IMR-90 (cell line): ENCODE data around the gene BTBD6. TPM values are rescaled to one million over a fixed set of nuclear protein-coding genes. Genes with fewer than 3 reads are reported as not detected.

Experiments
- ATAC-seq: fragments of 200-7000 bp; cut with Tn5 transposase; 2 replicates; pipeline ENCODE4 v1.9.1; 2020; ENCODE audit warnings: low read depth, mild to moderate bottlenecking, moderate library complexity
- BruUV-seq: library from RNA; stranded (reverse); fragments of 400-500 nt; replicated peaks from 2 replicates; lab custom pipeline; 2021; lab: Mats Ljungman, UMichigan
- CTCF ChIA-PET: fragments of 300-600 bp; formaldehyde crosslinking; extraction: SDS; loops from one replicate; lab custom pipeline; 2021; ENCODE audit warnings: antibody characterized with exemption; lab: Yijun Ruan, JAX
- POLR2A ChIA-PET: fragments of 300-600 bp; sonication (Branson Sonifier 250); formaldehyde crosslinking; loops from one replicate; lab custom pipeline; 2022; ENCODE audit warnings: antibody characterized with exemption; ENCODE audit not compliant: unreplicated experiment; lab: Charles Lee
- DNase-seq: peaks from one replicate; pipeline ENCODE4 v3.0.0; 2013
- H2AFZ ChIP-seq: replicated peaks from 2 replicates; pipeline ENCODE3; 2013; ENCODE audit warnings: low read length, mild to moderate bottlenecking; ENCODE audit not compliant: poor library complexity
- H2AK5ac ChIP-seq: 2 replicates; pipeline ENCODE4 v1.6.1; 2013; ENCODE audit warnings: low read depth, low read length, inconsistent platforms
- H2AK9ac ChIP-seq: replicated peaks from 2 replicates; pipeline ENCODE3; 2013; ENCODE audit warnings: mild to moderate bottlenecking, low read depth, low read length, moderate library complexity; ENCODE audit not compliant: poor library complexity
- H2BK120ac ChIP-seq: 2 replicates; pipeline ENCODE4 v1.6.1; 2013; ENCODE audit warnings: low read depth, low read length, inconsistent platforms
- H2BK15ac ChIP-seq: 3 replicates; pipeline ENCODE4 v1.6.1; 2013; ENCODE audit warnings: low read depth, low read length, inconsistent platforms
- H2BK20ac ChIP-seq: 2 replicates; pipeline ENCODE4 v1.6.1; 2013; ENCODE audit warnings: low read depth, mild to moderate bottlenecking, inconsistent platforms, low read length, moderate library complexity
- H2BK5ac ChIP-seq: 2 replicates; pipeline ENCODE4 v1.6.1; 2013; ENCODE audit warnings: mild to moderate bottlenecking, low read depth, low read length, inconsistent platforms; ENCODE audit not compliant: poor library complexity, severe bottlenecking
- H3K14ac ChIP-seq: replicated peaks from 2 replicates; pipeline ENCODE4 v1.6.1; 2013; ENCODE audit warnings: low read depth, low read length, inconsistent platforms
- H3K18ac ChIP-seq: 2 replicates; pipeline ENCODE4 v1.6.1; 2013; ENCODE audit warnings: low read depth, low read length, control low read depth
- H3K23ac ChIP-seq: 2 replicates; pipeline ENCODE4 v1.6.1; 2013; ENCODE audit warnings: low read depth, low read length, inconsistent platforms
- H3K27ac ChIP-seq: 2 replicates; pipeline ENCODE4 v1.5.1; 2013; ENCODE audit warnings: mild to moderate bottlenecking, control low read depth, low read length; ENCODE audit not compliant: insufficient read depth
- H3K27me3 ChIP-seq: 2 replicates; pipeline ENCODE4 v1.6.1; 2013; ENCODE audit warnings: low read length; ENCODE audit not compliant: control insufficient read depth, insufficient read depth
- H3K36me3 ChIP-seq: 2 replicates; pipeline ENCODE4 v1.6.1; 2013; ENCODE audit warnings: low read length, mixed read lengths; ENCODE audit not compliant: control insufficient read depth, insufficient read depth
- H3K4ac ChIP-seq: 2 replicates; pipeline ENCODE4 v1.6.1; 2013; ENCODE audit warnings: low read depth, low read length, inconsistent platforms
- H3K4me1 ChIP-seq: 2 replicates; pipeline ENCODE4 v1.6.1; 2013; ENCODE audit warnings: low read length, mixed read lengths; ENCODE audit not compliant: control insufficient read depth, insufficient read depth
- H3K4me2 ChIP-seq: 2 replicates; pipeline ENCODE4 v1.6.1; 2013; ENCODE audit warnings: low read depth, mild to moderate bottlenecking, control low read depth, low read length, moderate library complexity
- H3K4me3 ChIP-seq: 2 replicates; pipeline ENCODE4 v1.5.1; 2013; ENCODE audit warnings: low read depth, mild to moderate bottlenecking, control low read depth, low read length, moderate library complexity; ENCODE audit not compliant: insufficient read depth
- H3K56ac ChIP-seq: 2 replicates; pipeline ENCODE4 v1.6.1; 2013; ENCODE audit warnings: low read length, inconsistent platforms; ENCODE audit not compliant: insufficient read depth; ENCODE audit errors: extremely low read depth
- H3K79me1 ChIP-seq, 2 experiments: 2 replicates each; pipeline ENCODE4 v1.6.1; 2013; ENCODE audit warnings: low read length in 2 of 2, inconsistent platforms in 1 of 2, low read depth in 1 of 2
- H3K9ac ChIP-seq: 2 replicates; pipeline ENCODE4 v1.6.1; 2013; ENCODE audit warnings: low read depth, low read length, control low read depth
- H3K9me1 ChIP-seq: 2 replicates; pipeline ENCODE4 v1.6.1; 2013; ENCODE audit warnings: low read length, inconsistent platforms; ENCODE audit not compliant: insufficient read depth
- H3K9me3 ChIP-seq: 2 replicates; pipeline ENCODE4 v1.6.1; 2013; ENCODE audit warnings: low read length; ENCODE audit not compliant: control insufficient read depth, insufficient read depth
- H4K20me1 ChIP-seq: 2 replicates; pipeline ENCODE4 v1.6.1; 2013; ENCODE audit warnings: low read length, inconsistent platforms; ENCODE audit not compliant: insufficient read depth
- H4K5ac ChIP-seq: 2 replicates; pipeline ENCODE4 v1.6.1; 2013; ENCODE audit warnings: mild to moderate bottlenecking, low read depth, low read length, control low read depth
- H4K8ac ChIP-seq, 2 experiments: 2 replicates each; pipeline ENCODE4 v1.6.1; 2013; ENCODE audit warnings: low read depth in 2 of 2, low read length in 2 of 2, control low read depth in 1 of 2, inconsistent platforms in 1 of 2
- H4K91ac ChIP-seq: 2 replicates; pipeline ENCODE4 v1.6.1; 2013; ENCODE audit warnings: low read depth, low read length, inconsistent platforms; ENCODE audit not compliant: insufficient read depth
- BHLHE40 ChIP-seq: fragments of 150-350 bp; IDR thresholded peaks from 2 replicates; pipeline ENCODE4 v1.6.1; 2016; ENCODE audit warnings: mild to moderate bottlenecking, low read depth, low read length
- CEBPB ChIP-seq: IDR thresholded peaks from 2 replicates; pipeline ENCODE4 v1.6.1; 2012; ENCODE audit warnings: low read depth, low read length, improper control_type of control experiment
- CHD1 ChIP-seq: IDR thresholded peaks from 2 replicates; pipeline ENCODE4 v1.6.1; 2012; ENCODE audit warnings: low read depth, low read length, improper control_type of control experiment
- FOS ChIP-seq: fragments of 150-350 bp; IDR thresholded peaks from 2 replicates; pipeline ENCODE4 v1.6.1; 2016; ENCODE audit warnings: low read depth, low read length
- MAFK ChIP-seq: IDR thresholded peaks from 2 replicates; pipeline ENCODE4 v1.6.1; 2012; ENCODE audit warnings: low read depth, low read length, improper control_type of control experiment
- MAZ ChIP-seq: IDR thresholded peaks from 2 replicates; pipeline ENCODE4 v1.6.1; 2012; ENCODE audit warnings: low read depth, mild to moderate bottlenecking, low read length, improper control_type of control experiment, moderate library complexity, borderline replicate concordance
- MXI1 ChIP-seq: IDR thresholded peaks from 2 replicates; pipeline ENCODE4 v1.6.1; 2012; ENCODE audit warnings: low read depth, mild to moderate bottlenecking, low read length, moderate library complexity, borderline replicate concordance
- NFE2L2 ChIP-seq: fragments of 150-350 bp; IDR thresholded peaks from 2 replicates; pipeline ENCODE4 v1.6.1; 2016; ENCODE audit warnings: low read depth, mild to moderate bottlenecking, low read length
- POLR2A ChIP-seq: IDR thresholded peaks from 2 replicates; pipeline ENCODE4 v1.6.1; 2012; ENCODE audit warnings: mild to moderate bottlenecking, low read depth, low read length
- RAD21 ChIP-seq: IDR thresholded peaks from 2 replicates; pipeline ENCODE4 v1.6.1; 2012; ENCODE audit warnings: low read length, improper control_type of control experiment
- RFX5 ChIP-seq: IDR thresholded peaks from 2 replicates; pipeline ENCODE4 v1.8.0; 2012; ENCODE audit warnings: low read depth, mild to moderate bottlenecking, low read length, moderate library complexity
- USF2 ChIP-seq: fragments of 150-350 bp; IDR thresholded peaks from 2 replicates; pipeline ENCODE4 v1.6.1; 2017; ENCODE audit warnings: mild to moderate bottlenecking, antibody characterized with exemption, low read length, low read depth
- WGBS, 2 experiments: methylation state at CpG; one replicate each; pipeline versions ENCODE4 v1.1.5 to v1.1.7; 2013; ENCODE audit warnings: missing lambda C conversion rate in 2 of 2; ENCODE audit not compliant: insufficient read length in 1 of 2; ENCODE audit errors: extremely low coverage in 2 of 2; 5-methylcytosine and 5-hydroxymethylcytosine counted together
- dilution Hi-C: fragments of 300-500 bp; cut with HindIII; formaldehyde crosslinking; loops from one replicate; pipeline ENCODE4 v1.14.3; 2018; ENCODE audit warnings: low sequenced_read_pairs; ENCODE audit not compliant: unreplicated experiment
- in situ Hi-C: fragments of 300-500 bp; cut with MboI; formaldehyde crosslinking; loops from 3 replicates; pipeline ENCODE4 v1.14.3; 2019; ENCODE audit warnings: low sequenced_read_pairs, inconsistent platforms, mixed read lengths
- intact Hi-C: fragments of 100-400 bp; cut with micrococcal nuclease; formaldehyde crosslinking; loops from 2 replicates; pipeline ENCODE4 v1.10.0; 2022
- polyA plus RNA-seq, 3 experiments: library from polyadenylated mRNA; depleted of rRNA; stranded (reverse); fragments of >200 nt; gene quantifications; 2 replicates each; pipeline ENCODE4 v1.2.3, GENCODE V29; 2012; ENCODE audit warnings: low replicate concordance in 1 of 3
- total RNA-seq: library from RNA; depleted of rRNA; stranded (reverse); fragments of >200 nt; gene quantifications from 2 replicates; pipeline ENCODE4 v1.2.3, GENCODE V29; 2012
- TF ChIP-seq, protein P1 (sequence below): conservative IDR thresholded peaks from 2 replicates; pipeline ENCODE4 v1.5.1; 2012; ENCODE audit warnings: mild to moderate bottlenecking, low read depth, low read length, improper control_type of control experiment

Gene BTBD6
- total and polyA plus RNA-seq, 2 of the 4 experiments (the other 2 are of a cell fraction): 33.9 to 43.9 TPM

DNA sequence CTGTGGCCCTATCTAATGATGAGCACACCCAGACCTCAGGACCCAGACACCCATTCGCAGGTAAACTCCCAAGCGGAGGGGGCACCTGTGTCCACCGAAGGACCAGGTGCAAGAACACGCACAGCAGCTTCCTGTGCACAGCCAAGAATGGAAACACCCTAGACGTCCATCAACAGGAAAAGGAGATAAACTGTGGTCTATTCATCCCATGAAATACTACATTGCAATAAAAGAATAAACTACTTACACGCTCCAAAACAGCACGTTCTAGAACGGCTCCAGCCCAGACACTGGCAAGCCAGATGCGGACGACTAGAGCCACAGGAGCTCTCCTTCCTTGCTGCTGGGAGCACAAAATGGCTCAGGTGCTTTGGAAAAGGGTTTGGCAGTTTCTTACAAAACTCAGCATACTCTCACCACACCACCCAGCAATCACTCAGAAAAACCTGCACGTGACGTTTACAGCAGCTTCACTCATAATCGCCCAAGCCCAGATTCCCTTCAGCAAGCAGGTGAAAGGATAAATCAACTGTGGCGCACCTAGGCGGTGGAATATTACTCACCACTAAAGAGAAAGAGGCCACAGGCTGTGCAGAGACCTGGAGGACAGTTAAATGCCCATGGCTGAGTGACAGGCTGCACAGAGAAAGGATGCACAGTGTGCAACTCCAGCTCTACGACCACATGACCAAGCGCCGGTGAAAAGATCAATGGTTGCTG, 31.5 kb downstream of the BTBD6 start:
- Histone ChIP-seq H3K27ac (no peak overlapping the region), H3K4ac (no peak overlapping the region), H3K9me3 (no peaks in the 10 kb centered on the region), H4K91ac (no peak overlapping the region), H4K8ac (no peak overlapping the region), H3K18ac (no peak overlapping the region), H3K4me3 (no peak overlapping the region), H4K20me1 (peaks cover 38% of the 10 kb centered on the region), H3K56ac (no peak overlapping the region), H2BK120ac (no peak overlapping the region), H2AK5ac (no peak overlapping the region), H3K79me1 (peaks cover 25 to 53% of the 10 kb centered on the region in 2 experiments), H2BK15ac (no peak overlapping the region), H3K23ac (no peak overlapping the region), H3K4me1 (peaks cover 6% of the 10 kb centered on the region), H3K4me2 (no peak overlapping the region), H3K27me3 (no peaks in the 10 kb centered on the region), H2BK20ac (no peak overlapping the region), H2BK5ac (no peak overlapping the region), H3K14ac (no peak overlapping the region), H3K9me1 (no peaks in the 10 kb centered on the region; the same call in 1 of the 2 replicates), H2AFZ (no peak overlapping the region), H2AK9ac (peak overlapping the region; percentile 25), H3K9ac (no peak overlapping the region), H4K5ac (no peak overlapping the region), H3K36me3 (peaks cover 6% of the 10 kb centered on the region; the same call in 1 of the 2 replicates)
- POLR2A ChIA-PET: no interaction called here
- 90% methylated on average over 5 of the region's 18 CpGs; no CpG with 5 or more reads in 1 of the 2 experiments for WGBS, 2 experiments
- DNase-seq (no peak), ATAC-seq (no peak)
- intact Hi-C loops (loop anchor here (5.0 kb wide), 1 partner anchor 72 kb away; no protein-coding TSS in a partner anchor), in situ Hi-C loops (loop anchor here (5.0 kb wide), 1 partner anchor 78 kb away; no protein-coding TSS in a partner anchor), dilution Hi-C loops (no loop called here)
- CTCF ChIA-PET: interaction anchor here (0.6 kb wide), 1 partner anchor 12 kb away, joined by 3 read pairs; no protein-coding TSS in a partner anchor
- TF ChIP-seq RFX5: no peak
- TF ChIP-seq USF2: no peak
- TF ChIP-seq MAFK: no peak
- TF ChIP-seq CHD1: no peak
- TF ChIP-seq, protein P1, sequence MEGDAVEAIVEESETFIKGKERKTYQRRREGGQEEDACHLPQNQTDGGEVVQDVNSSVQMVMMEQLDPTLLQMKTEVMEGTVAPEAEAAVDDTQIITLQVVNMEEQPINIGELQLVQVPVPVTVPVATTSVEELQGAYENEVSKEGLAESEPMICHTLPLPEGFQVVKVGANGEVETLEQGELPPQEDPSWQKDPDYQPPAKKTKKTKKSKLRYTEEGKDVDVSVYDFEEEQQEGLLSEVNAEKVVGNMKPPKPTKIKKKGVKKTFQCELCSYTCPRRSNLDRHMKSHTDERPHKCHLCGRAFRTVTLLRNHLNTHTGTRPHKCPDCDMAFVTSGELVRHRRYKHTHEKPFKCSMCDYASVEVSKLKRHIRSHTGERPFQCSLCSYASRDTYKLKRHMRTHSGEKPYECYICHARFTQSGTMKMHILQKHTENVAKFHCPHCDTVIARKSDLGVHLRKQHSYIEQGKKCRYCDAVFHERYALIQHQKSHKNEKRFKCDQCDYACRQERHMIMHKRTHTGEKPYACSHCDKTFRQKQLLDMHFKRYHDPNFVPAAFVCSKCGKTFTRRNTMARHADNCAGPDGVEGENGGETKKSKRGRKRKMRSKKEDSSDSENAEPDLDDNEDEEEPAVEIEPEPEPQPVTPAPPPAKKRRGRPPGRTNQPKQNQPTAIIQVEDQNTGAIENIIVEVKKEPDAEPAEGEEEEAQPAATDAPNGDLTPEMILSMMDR: no peak
- no peak for TF ChIP-seq BHLHE40
- TF ChIP-seq NFE2L2: no peak
- no peak for TF ChIP-seq POLR2A
- TF ChIP-seq MAZ: no peak
- TF ChIP-seq CEBPB: no peak
- no peak for TF ChIP-seq FOS
- TF ChIP-seq RAD21: no peak
- no peak for TF ChIP-seq MXI1
- BruUV-seq: no TSS peak
